HepG2 (cell line): ENCODE results near the gene GNAZ. TPM values are rescaled to one million over a fixed set of nuclear protein-coding genes. Genes with fewer than 3 reads are reported as not detected.

ENCODE experiments used
- CTCF ChIP-seq: sonication (generic); formaldehyde crosslinking; IDR thresholded peaks from 2 replicates; pipeline ENCODE4 v1.5.0; 2020; ENCODE audit warnings: mild to moderate bottlenecking, missing genetic modification reagents, moderate library complexity
- DNMT1 ChIP-seq: sonication (generic); formaldehyde crosslinking; IDR thresholded peaks from 2 replicates; pipeline ENCODE4 v1.5.1; 2020; ENCODE audit warnings: mild to moderate bottlenecking, missing genetic modification reagents
- KAT8 ChIP-seq: IDR thresholded peaks from 2 replicates; pipeline ENCODE4 v1.6.1; 2016; ENCODE audit warnings: missing genetic modification reagents, missing compliant biosample characterization
- KDM5B ChIP-seq: sonication (generic); formaldehyde crosslinking; IDR thresholded peaks from 2 replicates; pipeline ENCODE4 v1.4.0; 2020; ENCODE audit warnings: missing genetic modification reagents, mild to moderate bottlenecking, borderline replicate concordance
- KLF11 ChIP-seq: IDR thresholded peaks from 2 replicates; pipeline ENCODE4 v1.6.1; 2016; ENCODE audit warnings: missing compliant biosample characterization
- MIER2 ChIP-seq: IDR thresholded peaks from 2 replicates; pipeline ENCODE4 v1.6.1; 2016; ENCODE audit warnings: missing biosample characterization, missing genetic modification reagents
- MYC ChIP-seq: sonication (generic); formaldehyde crosslinking; IDR thresholded peaks from 2 replicates; pipeline ENCODE4 v1.9.0; 2021; ENCODE audit warnings: missing genetic modification reagents, borderline replicate concordance
- SIN3B ChIP-seq: fragments of 150-350 bp; IDR thresholded peaks from 2 replicates; pipeline ENCODE4 v1.6.1; 2014; ENCODE audit warnings: low read length
- SMAD1 ChIP-seq: sonication (generic); formaldehyde crosslinking; IDR thresholded peaks from 2 replicates; pipeline ENCODE4 v1.4.0; 2020; ENCODE audit warnings: missing genetic modification reagents, low read depth, mild to moderate bottlenecking, borderline replicate concordance
- ZNF136 ChIP-seq: sonication (generic); formaldehyde crosslinking; IDR thresholded peaks from 2 replicates; pipeline ENCODE4 v1.8.1; 2022; ENCODE audit warnings: low read depth, mild to moderate bottlenecking, moderate library complexity, missing genetic modification reagents
- ZNF3 ChIP-seq: IDR thresholded peaks from 2 replicates; pipeline ENCODE4 v1.7.0; 2017; ENCODE audit warnings: inconsistent platforms
- ZNF333 ChIP-seq: sonication (generic); formaldehyde crosslinking; IDR thresholded peaks from 2 replicates; pipeline ENCODE4 v1.4.0; 2020; ENCODE audit warnings: mild to moderate bottlenecking, missing genetic modification reagents, borderline replicate concordance
- ZNF687 ChIP-seq: sonication (generic); formaldehyde crosslinking; IDR thresholded peaks from 2 replicates; pipeline ENCODE4 v1.5.1; 2020; ENCODE audit warnings: mild to moderate bottlenecking, missing genetic modification reagents, moderate library complexity
- polyA plus RNA-seq, 8 experiments: library from polyadenylated mRNA; depleted of rRNA in 3 of 8; stranded (reverse) in 7 of 8; unstranded in 1 of 8; fragments of >200 nt; fragmentation: Illumina TruSeq in 4 of 8; extraction: Trizol in 4 of 8; gene quantifications; 2 replicates each; pipeline versions ENCODE4 v1.2.1 to v1.2.3, GENCODE V29; 2011 to 2016; ENCODE audit warnings: low read depth in 4 of 8, missing spikeins in 1 of 8, mixed read lengths in 1 of 8; ENCODE audit not compliant: insufficient read depth in 1 of 8
- total RNA-seq, 5 experiments: library from RNA; depleted of rRNA; stranded (reverse); fragments of >200 nt; fragmentation: Illumina TruSeq; extraction: Trizol; gene quantifications; 2 replicates each; pipeline ENCODE4 v1.2.3, GENCODE V29; 2016; ENCODE audit warnings: low read depth in 1 of 5
- TF ChIP-seq, protein P1 (sequence below): sonication (generic); formaldehyde crosslinking; IDR thresholded peaks from one replicate; pipeline ENCODE4 v1.5.1; 2020; ENCODE audit warnings: mild to moderate bottlenecking, missing genetic modification reagents; ENCODE audit errors: not compliant biosample characterization
- TF ChIP-seq, protein P2 (sequence below): sonication (generic); formaldehyde crosslinking; IDR thresholded peaks from 2 replicates; pipeline ENCODE4 v1.4.0; 2020; ENCODE audit warnings: missing genetic modification reagents

The GNAZ gene
- total and polyA plus RNA-seq, 2 of the 13 experiments (the other 11 are each of a cell fraction or from before 2014, with no cell fraction given): 11.4 to 22.3 TPM

DNA sequence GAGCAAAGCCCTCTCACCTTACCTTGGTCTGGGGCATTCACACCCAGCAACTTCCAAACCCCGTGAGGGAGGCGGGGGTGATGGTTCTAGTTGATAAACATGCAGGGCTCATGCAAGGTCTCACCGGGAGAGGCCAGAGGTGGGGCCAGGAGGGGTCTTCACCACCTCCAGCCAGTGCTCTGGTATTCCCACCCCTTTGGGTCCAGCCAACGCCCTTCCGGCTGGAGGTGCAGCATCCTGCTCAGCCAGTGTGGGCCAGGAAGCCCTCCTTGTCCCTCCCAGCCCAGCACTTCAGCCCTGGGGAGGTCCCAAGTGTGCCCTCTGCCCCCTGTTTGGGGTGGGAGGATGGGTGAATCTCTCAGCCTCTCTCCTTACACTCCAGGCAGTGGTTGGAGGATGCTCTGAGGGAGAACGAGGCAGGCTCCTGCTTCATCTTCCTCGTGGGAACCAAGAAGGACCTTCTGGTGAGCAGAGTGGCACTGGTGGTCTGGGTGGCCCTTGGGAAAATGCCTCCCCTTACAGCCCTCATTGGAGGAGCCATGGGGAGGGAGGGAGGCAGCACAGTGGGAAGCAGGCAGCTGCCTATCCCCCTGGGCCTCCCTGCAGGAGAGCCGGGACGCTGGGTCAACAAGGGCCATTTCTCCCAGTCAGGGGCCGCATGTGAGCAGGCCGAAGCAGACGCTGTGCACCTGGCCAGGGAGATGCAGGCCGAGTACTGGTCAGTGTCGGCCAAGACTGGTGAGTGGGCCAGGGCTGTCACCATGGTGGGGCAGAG is 88.4 kb downstream of the GNAZ start (continued):
- TF ChIP-seq, protein P1, sequence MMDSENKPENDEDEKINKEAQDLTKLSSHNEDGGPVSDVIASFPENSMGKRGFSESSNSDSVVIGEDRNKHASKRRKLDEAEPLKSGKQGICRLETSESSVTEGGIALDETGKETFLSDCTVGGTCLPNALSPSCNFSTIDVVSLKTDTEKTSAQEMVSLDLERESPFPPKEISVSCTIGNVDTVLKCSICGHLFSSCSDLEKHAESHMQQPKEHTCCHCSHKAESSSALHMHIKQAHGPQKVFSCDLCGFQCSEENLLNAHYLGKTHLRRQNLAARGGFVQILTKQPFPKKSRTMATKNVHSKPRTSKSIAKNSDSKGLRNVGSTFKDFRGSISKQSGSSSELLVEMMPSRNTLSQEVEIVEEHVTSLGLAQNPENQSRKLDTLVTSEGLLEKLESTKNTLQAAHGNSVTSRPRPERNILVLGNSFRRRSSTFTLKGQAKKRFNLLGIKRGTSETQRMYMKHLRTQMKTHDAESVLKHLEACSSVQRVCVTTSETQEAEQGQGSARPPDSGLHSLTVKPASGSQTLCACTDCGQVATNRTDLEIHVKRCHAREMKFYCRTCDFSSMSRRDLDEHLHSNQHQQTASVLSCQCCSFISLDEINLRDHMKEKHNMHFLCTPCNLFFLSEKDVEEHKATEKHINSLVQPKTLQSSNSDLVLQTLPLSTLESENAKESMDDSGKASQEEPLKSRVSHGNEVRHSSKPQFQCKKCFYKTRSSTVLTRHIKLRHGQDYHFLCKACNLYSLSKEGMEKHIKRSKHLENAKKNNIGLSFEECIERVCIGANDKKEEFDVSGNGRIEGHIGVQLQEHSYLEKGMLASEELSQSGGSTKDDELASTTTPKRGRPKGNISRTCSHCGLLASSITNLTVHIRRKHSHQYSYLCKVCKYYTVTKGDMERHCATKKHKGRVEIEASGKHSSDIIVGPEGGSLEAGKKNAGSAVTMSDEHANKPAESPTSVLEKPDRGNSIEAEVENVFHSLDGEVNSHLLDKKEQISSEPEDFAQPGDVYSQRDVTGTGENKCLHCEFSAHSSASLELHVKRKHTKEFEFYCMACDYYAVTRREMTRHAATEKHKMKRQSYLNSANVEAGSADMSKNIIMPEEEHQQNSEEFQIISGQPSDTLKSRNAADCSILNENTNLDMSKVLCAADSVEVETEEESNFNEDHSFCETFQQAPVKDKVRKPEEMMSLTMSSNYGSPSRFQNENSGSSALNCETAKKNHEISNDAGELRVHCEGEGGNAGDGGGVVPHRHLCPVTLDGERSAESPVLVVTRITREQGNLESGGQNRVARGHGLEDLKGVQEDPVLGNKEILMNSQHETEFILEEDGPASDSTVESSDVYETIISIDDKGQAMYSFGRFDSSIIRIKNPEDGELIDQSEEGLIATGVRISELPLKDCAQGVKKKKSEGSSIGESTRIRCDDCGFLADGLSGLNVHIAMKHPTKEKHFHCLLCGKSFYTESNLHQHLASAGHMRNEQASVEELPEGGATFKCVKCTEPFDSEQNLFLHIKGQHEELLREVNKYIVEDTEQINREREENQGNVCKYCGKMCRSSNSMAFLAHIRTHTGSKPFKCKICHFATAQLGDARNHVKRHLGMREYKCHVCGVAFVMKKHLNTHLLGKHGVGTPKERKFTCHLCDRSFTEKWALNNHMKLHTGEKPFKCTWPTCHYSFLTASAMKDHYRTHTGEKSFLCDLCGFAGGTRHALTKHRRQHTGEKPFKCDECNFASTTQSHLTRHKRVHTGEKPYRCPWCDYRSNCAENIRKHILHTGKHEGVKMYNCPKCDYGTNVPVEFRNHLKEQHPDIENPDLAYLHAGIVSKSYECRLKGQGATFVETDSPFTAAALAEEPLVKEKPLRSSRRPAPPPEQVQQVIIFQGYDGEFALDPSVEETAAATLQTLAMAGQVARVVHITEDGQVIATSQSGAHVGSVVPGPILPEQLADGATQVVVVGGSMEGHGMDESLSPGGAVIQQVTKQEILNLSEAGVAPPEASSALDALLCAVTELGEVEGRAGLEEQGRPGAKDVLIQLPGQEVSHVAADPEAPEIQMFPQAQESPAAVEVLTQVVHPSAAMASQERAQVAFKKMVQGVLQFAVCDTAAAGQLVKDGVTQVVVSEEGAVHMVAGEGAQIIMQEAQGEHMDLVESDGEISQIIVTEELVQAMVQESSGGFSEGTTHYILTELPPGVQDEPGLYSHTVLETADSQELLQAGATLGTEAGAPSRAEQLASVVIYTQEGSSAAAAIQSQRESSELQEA (CRISPR knock-in tag): no peak
- no peak for TF ChIP-seq KAT8
- TF ChIP-seq SIN3B: no peak
- TF ChIP-seq MIER2 (CRISPR knock-in tag): no peak
- TF ChIP-seq, protein P2, sequence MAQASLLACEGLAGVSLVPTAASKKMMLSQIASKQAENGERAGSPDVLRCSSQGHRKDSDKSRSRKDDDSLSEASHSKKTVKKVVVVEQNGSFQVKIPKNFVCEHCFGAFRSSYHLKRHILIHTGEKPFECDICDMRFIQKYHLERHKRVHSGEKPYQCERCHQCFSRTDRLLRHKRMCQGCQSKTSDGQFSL (CRISPR knock-in tag): no peak
- no peak for TF ChIP-seq ZNF333 (CRISPR knock-in tag)
- TF ChIP-seq KDM5B (CRISPR knock-in tag): 0 out of 2 replicates have a peak, but pooled peaks have one; percentile 25
- peak; percentile 45; the same call in 1 of the 2 replicates for TF ChIP-seq ZNF687 (CRISPR knock-in tag)
- TF ChIP-seq KLF11 (CRISPR knock-in tag): no peak
- no peak for TF ChIP-seq DNMT1 (CRISPR knock-in tag)
- TF ChIP-seq SMAD1 (CRISPR knock-in tag): no peak
- TF ChIP-seq ZNF136: no peak
- no peak for TF ChIP-seq MYC (CRISPR knock-in tag)
- no peak for TF ChIP-seq ZNF3 (CRISPR knock-in tag)
- TF ChIP-seq CTCF (CRISPR knock-in tag): 0 out of 2 replicates have a peak, but pooled peaks have one; percentile 4
